Pancreas (tissue), 10 donors: ENCODE data around the gene RNU7-1. TPM values are rescaled to one million over a fixed set of nuclear protein-coding genes. Genes with fewer than 3 reads are reported as not detected.

ENCODE experiments used
- ATAC-seq, 4 donors: fragments of 200-7000 bp; cut with Tn5 transposase; one replicate each; pipeline versions ENCODE4 v1.8.0 to v1.9.1; 2020; ENCODE audit warnings: mild to moderate bottlenecking in 4 of 4, moderate library complexity in 4 of 4
- DNase-seq, 6 donors: peaks; one replicate each; pipeline ENCODE4 v3.0.0-alpha.2; 2020
- FAIRE-seq: peaks from 2 replicates; lab custom pipeline; 2012; peaks lifted over from hg19 to GRCh38; lab: Jason Lieb, UNC
- H3K27ac ChIP-seq, 4 donors: fragments of 200-600 bp; sonication (generic); 1 replicate in 3 of 4; 2 replicates in 1 of 4; pipeline versions ENCODE4 v1.5.0 to v1.8.0; 2020
- H3K27me3 ChIP-seq, 4 donors: fragments of 200-600 bp; one replicate each; pipeline ENCODE4 v1.8.0; 2021
- H3K36me3 ChIP-seq, 3 donors: fragments of 200-600 bp; sonication (generic) in 1 of 3; one replicate each; pipeline versions ENCODE4 v1.5.0 to v1.8.0; 2020 to 2021
- H3K4me1 ChIP-seq, 3 donors: fragments of 200-600 bp; one replicate each; pipeline ENCODE4 v1.8.0; 2021
- H3K4me3 ChIP-seq, 4 donors: fragments of 200-600 bp; sonication (generic) in 2 of 4; one replicate each; pipeline versions ENCODE4 v1.5.0 to v1.8.0; 2020 to 2021
- H3K9me3 ChIP-seq, 4 donors: fragments of 200-600 bp; one replicate each; pipeline ENCODE4 v1.8.0; 2021
- WGBS, 2 donors: extraction: QIAGEN DNeasy Blood & Tissue Kit; methylation state at CpG; one replicate each; pipeline ENCODE4 v1.1.7; 2013; 5-methylcytosine and 5-hydroxymethylcytosine counted together
- intact Hi-C, 3 donors: fragments of 100-400 bp; cut with DNase I; formaldehyde crosslinking; loops; one replicate each; pipeline versions ENCODE4 v1.11.1 to v1.14.2; 2022
- polyA plus RNA-seq, 2 donors: library from polyadenylated mRNA; stranded (reverse); fragments of 200-250 nt; gene quantifications; one replicate each; pipeline ENCODE4 v1.2.3, GENCODE V29; 2013
- total RNA-seq, 6 donors: library from RNA; stranded (reverse); fragmentation: NEBNext Ultra II Directional in 4 of 6; extraction: Animal tissue kit (Norgen Biotek cat#: 25700) in 4 of 6; gene quantifications; one replicate each; pipeline versions ENCODE4 v1.2.1 to v1.2.4, GENCODE V29; 2021 to 2023
- TF ChIP-seq, protein P1 (sequence below), 4 donors: fragments of 200-600 bp; sonication (generic) in 3 of 4; IDR thresholded peaks; one replicate each; pipeline versions ENCODE4 v1.5.0 to v1.8.0; 2021; ENCODE audit warnings: antibody characterized with exemption in 4 of 4
- donor health status: healthy with polysubstance abuse.
- donor health status: DM: no; HTN: no; CAD: no; lungs with moderate emphysema.
- donor health status: DM: no; HTN: no; CAD: no.
- donor health status: control.
- donor health status: control.
- donor health status: Bipolar disorder and iron deficiency.
- donor health status: DM: yes; HTN: yes; CAD: no.
- donor health status: DM: no; HTN: no; CAD: no.
- donor health status: DM: no; HTN: no; CAD: no.
- donor health status: DM: yes; HTN: yes; CAD: no.

The RNU7-1 gene
- total RNA-seq (not detected), polyA plus RNA-seq (not detected)

GRCh38 chr12:6943722-6944380, at the start of gene RNU7-1, which contains the start of gene C12orf57:
RNU7-1 (plus strand) TSS chr12:6943816.
C12orf57 (plus strand) TSS chr12:6944022; CDS start chr12:6944122, 100 bp downstream.
- peaks cover 0 to 4% (median 0%) of the 10 kb centered on the region in 3 donors for H3K36me3 ChIP-seq
- peak within 1 kb of the TSS; percentile 54 to 71 (median 66) for H3K4me3 ChIP-seq
- intact Hi-C loops = loop anchor here in 1 of 3 donors (10.0 kb wide), 1 partner anchor 161 kb away; the partner anchor contains the start of gene C1RL
- peak; percentile 70 to 87 (median 75) for DNase-seq
- TF ChIP-seq, protein P1, sequence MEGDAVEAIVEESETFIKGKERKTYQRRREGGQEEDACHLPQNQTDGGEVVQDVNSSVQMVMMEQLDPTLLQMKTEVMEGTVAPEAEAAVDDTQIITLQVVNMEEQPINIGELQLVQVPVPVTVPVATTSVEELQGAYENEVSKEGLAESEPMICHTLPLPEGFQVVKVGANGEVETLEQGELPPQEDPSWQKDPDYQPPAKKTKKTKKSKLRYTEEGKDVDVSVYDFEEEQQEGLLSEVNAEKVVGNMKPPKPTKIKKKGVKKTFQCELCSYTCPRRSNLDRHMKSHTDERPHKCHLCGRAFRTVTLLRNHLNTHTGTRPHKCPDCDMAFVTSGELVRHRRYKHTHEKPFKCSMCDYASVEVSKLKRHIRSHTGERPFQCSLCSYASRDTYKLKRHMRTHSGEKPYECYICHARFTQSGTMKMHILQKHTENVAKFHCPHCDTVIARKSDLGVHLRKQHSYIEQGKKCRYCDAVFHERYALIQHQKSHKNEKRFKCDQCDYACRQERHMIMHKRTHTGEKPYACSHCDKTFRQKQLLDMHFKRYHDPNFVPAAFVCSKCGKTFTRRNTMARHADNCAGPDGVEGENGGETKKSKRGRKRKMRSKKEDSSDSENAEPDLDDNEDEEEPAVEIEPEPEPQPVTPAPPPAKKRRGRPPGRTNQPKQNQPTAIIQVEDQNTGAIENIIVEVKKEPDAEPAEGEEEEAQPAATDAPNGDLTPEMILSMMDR (IDR thresholded peaks at IDR 0.05) = no peak
- no peaks in the 10 kb centered on the region for H3K27me3 ChIP-seq
- WGBS, 2 donors = 0 to 1% methylated on average over 30 to 31 of the region's 31 CpGs
- peaks cover 13 to 21% (median 18%) of the 10 kb centered on the region in 3 donors for H3K4me1 ChIP-seq
- no peak for FAIRE-seq
- peak within 1 kb of the TSS; percentile 91 to 97 (median 96) for H3K27ac ChIP-seq
- no peaks in the 10 kb centered on the region for H3K9me3 ChIP-seq
- peak; percentile 39 to 62 (median 48) for ATAC-seq

GRCh38 chr12:6894321-6894720, 49.3 kb upstream of the RNU7-1 start:
- ATAC-seq (no peak), DNase-seq (no peak), FAIRE-seq (no peak)
- TF ChIP-seq, protein P1 (IDR thresholded peaks at IDR 0.05) = no peak
- intact Hi-C loops = no loop called here
- Histone ChIP-seq H3K27ac (no peak overlapping the region), H3K4me3 (no peak overlapping the region), H3K4me1 (peaks cover 0 to under 1% (median 0%) of the 10 kb centered on the region in 3 donors), H3K9me3 (no peaks in the 10 kb centered on the region), H3K27me3 (no peaks in the 10 kb centered on the region), H3K36me3 (no peaks in the 10 kb centered on the region)
- WGBS, 2 donors = 80 to 93% methylated on average over 3 of the region's 3 CpGs

DNA sequence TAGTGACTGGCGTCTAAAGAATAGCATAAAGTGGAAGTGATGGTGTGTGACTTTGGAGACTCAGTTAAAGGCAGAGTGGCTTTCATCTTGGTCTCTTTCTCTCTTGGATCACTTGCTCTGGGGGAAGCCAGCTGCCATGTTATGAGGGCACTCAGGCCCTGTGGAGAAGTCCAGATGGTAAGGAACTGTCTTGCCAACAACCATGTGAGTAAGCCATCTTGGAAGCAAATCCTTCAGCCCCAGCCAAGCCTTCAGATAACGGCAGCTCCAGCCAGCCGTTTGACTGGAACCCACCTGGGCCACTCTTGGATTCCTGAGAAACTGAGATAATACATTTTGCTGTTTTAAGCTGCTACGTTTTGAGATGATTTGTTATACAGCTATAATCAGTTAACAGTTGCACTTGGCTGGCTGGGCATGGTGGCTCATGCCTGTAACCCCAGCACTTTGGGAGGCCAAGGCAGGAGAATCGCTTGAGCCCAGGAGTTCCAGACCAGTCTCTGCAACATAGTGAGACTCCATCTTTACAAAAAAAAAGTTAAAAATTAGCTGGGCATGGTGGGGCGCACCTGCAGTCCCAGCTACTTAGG, 46.7 kb upstream of the RNU7-1 start:
- DNase-seq = peak in 1 of 6 donors; percentile 72

DNA sequence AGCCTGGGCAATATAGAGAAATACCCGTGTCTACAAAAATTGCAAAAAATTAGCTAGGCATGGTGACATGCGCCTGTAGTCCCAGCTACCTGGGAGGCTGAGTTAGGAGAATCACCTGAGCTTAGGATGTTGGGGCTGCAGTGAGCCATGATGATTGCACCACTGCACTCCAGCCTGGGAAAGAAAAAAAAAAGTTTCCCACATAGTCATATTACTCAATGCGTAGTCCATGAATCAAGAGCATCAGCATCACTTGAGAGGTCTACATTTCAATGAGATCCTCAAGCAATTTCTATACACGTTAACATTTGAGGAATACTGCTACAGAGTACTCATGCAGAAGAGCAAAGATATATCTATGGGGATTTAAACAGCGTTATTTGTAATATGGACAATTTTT, 44.2 kb upstream of the RNU7-1 start:
- no peak for DNase-seq
- Histone ChIP-seq H3K4me3 (no peak overlapping the region), H3K27ac (peak overlapping the region in 1 of 4 donors; percentile 74), H3K9me3 (no peaks in the 10 kb centered on the region), H3K36me3 (no peaks in the 10 kb centered on the region), H3K27me3 (no peaks in the 10 kb centered on the region), H3K4me1 (peaks cover 4 to 15% (median 5%) of the 10 kb centered on the region in 3 donors)
- no peak for FAIRE-seq
- TF ChIP-seq, protein P1 (IDR thresholded peaks at IDR 0.05) = no peak
- ATAC-seq = no peak
- WGBS, 2 donors = 72 to 77% methylated on average over 5 of the region's 5 CpGs
- intact Hi-C loops = no loop called here

More for the DNA sequence above, 46.7 kb upstream of the RNU7-1 start:
- Histone ChIP-seq H3K4me1 (peaks cover 0 to 11% (median 5%) of the 10 kb centered on the region in 3 donors), H3K9me3 (no peaks in the 10 kb centered on the region), H3K36me3 (no peaks in the 10 kb centered on the region), H3K27me3 (no peaks in the 10 kb centered on the region), H3K27ac (no peak overlapping the region), H3K4me3 (no peak overlapping the region)
- WGBS, 2 donors = 62% methylated on average over 6 of the region's 6 CpGs
- intact Hi-C loops = no loop called here
- TF ChIP-seq, protein P1 (IDR thresholded peaks at IDR 0.05) = no peak
- no peak for FAIRE-seq
- peak in 3 of 4 donors; percentile 38 to 55 (median 52) for ATAC-seq
